Endodermal cell (in vitro differentiated cells): Measurements from ENCODE around the gene SEZ6L. TPM values are rescaled to one million over a fixed set of nuclear protein-coding genes. Genes with fewer than 3 reads are reported as not detected.

Source experiments
- DNase-seq: peaks from one replicate; pipeline ENCODE4 v3.0.0-alpha.2; 2017
- H3K27ac ChIP-seq: 2 replicates; pipeline ENCODE4 v1.5.1; 2013; ENCODE audit warnings: mild to moderate bottlenecking, low read depth, low read length, moderate library complexity
- H3K27me3 ChIP-seq: 2 replicates; pipeline ENCODE4 v1.6.1; 2013; ENCODE audit warnings: mild to moderate bottlenecking, low read length, moderate library complexity; ENCODE audit not compliant: insufficient read depth, control insufficient read depth, poor library complexity, severe bottlenecking
- H3K36me3 ChIP-seq: 2 replicates; pipeline ENCODE4 v1.7.0; 2013; ENCODE audit warnings: mild to moderate bottlenecking, low read length, moderate library complexity; ENCODE audit not compliant: control insufficient read depth, insufficient read depth
- H3K4me1 ChIP-seq: one replicate; pipeline ENCODE4 v1.7.0; 2013; ENCODE audit warnings: low read length; ENCODE audit not compliant: control insufficient read depth, insufficient read depth
- H3K4me3 ChIP-seq: 2 replicates; pipeline ENCODE4 v1.5.1; 2013; ENCODE audit warnings: mild to moderate bottlenecking, low read length, moderate library complexity
- H3K9ac ChIP-seq: 2 replicates; pipeline ENCODE4 v1.6.1; 2013; ENCODE audit warnings: mild to moderate bottlenecking, low read length, moderate library complexity; ENCODE audit not compliant: poor library complexity, severe bottlenecking; ENCODE audit errors: extremely low read depth
- H3K9me3 ChIP-seq: 2 replicates; pipeline ENCODE4 v1.6.1; 2013; ENCODE audit warnings: mild to moderate bottlenecking, low read length, moderate library complexity; ENCODE audit not compliant: control insufficient read depth
- H3K27ac Mint-ChIP-seq: 2 replicates; pipeline ENCODE4 v1.8.0; 2020; ENCODE audit warnings: mixed read lengths
- H3K27me3 Mint-ChIP-seq: 2 replicates; pipeline ENCODE4 v1.8.0; 2021; ENCODE audit warnings: mild to moderate bottlenecking, mixed read lengths; ENCODE audit not compliant: insufficient read depth
- H3K36me3 Mint-ChIP-seq: 2 replicates; pipeline ENCODE4 v1.8.0; 2020; ENCODE audit warnings: low read depth, mixed read lengths
- H3K4me1 Mint-ChIP-seq: 2 replicates; pipeline ENCODE4 v1.8.0; 2020; ENCODE audit warnings: mixed read lengths
- H3K4me3 Mint-ChIP-seq: 2 replicates; pipeline ENCODE4 v1.8.0; 2020; ENCODE audit warnings: mild to moderate bottlenecking, moderate library complexity, mixed read lengths
- H3K9me3 Mint-ChIP-seq: 2 replicates; pipeline ENCODE4 v1.8.0; 2020; ENCODE audit warnings: mild to moderate bottlenecking, mixed read lengths
- WGBS, 2 experiments: methylation state at CpG; one replicate each; pipeline versions ENCODE4 v1.1.5 to v1.1.7; 2013; ENCODE audit warnings: missing lambda C conversion rate in 2 of 2, mixed read lengths in 1 of 2; ENCODE audit not compliant: insufficient coverage in 1 of 2, insufficient read length in 1 of 2; 5-methylcytosine and 5-hydroxymethylcytosine counted together
- total RNA-seq, 2 donors: library from RNA; stranded (reverse); fragmentation: NEBNext Ultra II Directional in 1 of 2; extraction: Animal tissue kit (Norgen Biotek cat#: 25700) in 1 of 2; gene quantifications; 2 replicates in 1 of 2; 3 replicates in 1 of 2; pipeline ENCODE4 v1.2.1, GENCODE V29; 2021
- TF ChIP-seq, protein P1 (sequence below): fragments of 200-600 bp; sonication (generic); conservative IDR thresholded peaks from 2 replicates; pipeline ENCODE4 v1.5.0; 2021; ENCODE audit warnings: antibody characterized with exemption, mild to moderate bottlenecking

The SEZ6L gene
- total RNA-seq, 2 donors from 2014 or later, result 32.1 to 39.4 TPM

DNA sequence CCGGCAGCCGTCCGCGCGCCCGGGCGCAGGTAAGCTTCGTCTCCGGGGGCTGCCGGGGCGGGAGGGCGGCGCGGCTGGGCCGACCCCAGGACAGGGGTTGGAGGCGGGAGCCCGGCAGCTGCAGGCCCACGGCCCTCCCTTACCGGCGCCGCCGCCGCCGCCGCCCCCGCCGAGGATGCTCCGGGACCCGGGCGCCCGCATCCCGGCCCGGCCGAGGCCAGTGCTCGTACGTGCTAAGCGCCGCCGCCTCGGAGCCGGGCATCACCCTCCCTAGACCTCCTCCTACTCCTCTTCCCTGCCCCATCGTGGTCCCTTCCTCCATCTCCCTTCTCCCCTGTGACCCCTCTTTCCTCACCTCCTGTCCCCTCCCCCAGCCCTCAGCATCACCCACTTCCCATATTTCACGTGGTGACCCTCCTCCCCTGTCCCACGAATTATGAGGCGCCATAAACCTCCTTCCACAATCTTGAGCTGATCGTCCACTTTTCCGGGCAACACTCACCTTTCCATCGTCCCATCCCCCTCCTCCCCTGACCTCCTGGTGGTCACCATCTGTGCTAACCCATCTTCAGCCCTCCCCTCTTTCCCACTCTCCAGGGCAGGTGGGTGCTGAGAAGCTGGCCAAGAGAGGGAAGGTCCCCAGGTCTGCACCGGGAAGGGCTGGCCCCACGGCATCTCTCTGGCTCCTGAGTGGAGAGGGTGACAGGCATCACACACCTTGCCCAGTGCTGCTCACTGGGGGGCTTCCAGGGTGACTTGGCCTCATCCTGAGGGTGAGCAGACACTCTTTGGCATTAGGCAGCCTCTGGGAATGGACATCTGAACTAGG, 260.4 kb downstream of the SEZ6L start:
- Mint-ChIP-seq H3K4me3 (peak overlapping the region; percentile 79), H3K36me3 (peaks cover 11% of the 10 kb centered on the region), H3K27me3 (peaks cover 8% of the 10 kb centered on the region), H3K4me1 (peaks cover 20% of the 10 kb centered on the region), H3K9me3 (no peaks in the 10 kb centered on the region), H3K27ac (peak overlapping the region; percentile 26)
- H3K27me3 ChIP-seq, result no peaks in the 10 kb centered on the region
- DNase-seq, result no peak
- no peak overlapping the region for H3K27ac ChIP-seq
- H3K4me1 ChIP-seq, result no peaks in the 10 kb centered on the region
- peak overlapping the region; percentile 77 for H3K4me3 ChIP-seq
- TF ChIP-seq, protein P1, sequence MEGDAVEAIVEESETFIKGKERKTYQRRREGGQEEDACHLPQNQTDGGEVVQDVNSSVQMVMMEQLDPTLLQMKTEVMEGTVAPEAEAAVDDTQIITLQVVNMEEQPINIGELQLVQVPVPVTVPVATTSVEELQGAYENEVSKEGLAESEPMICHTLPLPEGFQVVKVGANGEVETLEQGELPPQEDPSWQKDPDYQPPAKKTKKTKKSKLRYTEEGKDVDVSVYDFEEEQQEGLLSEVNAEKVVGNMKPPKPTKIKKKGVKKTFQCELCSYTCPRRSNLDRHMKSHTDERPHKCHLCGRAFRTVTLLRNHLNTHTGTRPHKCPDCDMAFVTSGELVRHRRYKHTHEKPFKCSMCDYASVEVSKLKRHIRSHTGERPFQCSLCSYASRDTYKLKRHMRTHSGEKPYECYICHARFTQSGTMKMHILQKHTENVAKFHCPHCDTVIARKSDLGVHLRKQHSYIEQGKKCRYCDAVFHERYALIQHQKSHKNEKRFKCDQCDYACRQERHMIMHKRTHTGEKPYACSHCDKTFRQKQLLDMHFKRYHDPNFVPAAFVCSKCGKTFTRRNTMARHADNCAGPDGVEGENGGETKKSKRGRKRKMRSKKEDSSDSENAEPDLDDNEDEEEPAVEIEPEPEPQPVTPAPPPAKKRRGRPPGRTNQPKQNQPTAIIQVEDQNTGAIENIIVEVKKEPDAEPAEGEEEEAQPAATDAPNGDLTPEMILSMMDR, result peak; percentile 31
- peaks cover 5% of the 10 kb centered on the region for H3K36me3 ChIP-seq
- no peaks in the 10 kb centered on the region for H3K9me3 ChIP-seq
- 5 to 25% methylated on average over 5 to 50 of the region's 50 CpGs for WGBS, 2 experiments
- H3K9ac ChIP-seq, result peak overlapping the region; percentile 14

DNA sequence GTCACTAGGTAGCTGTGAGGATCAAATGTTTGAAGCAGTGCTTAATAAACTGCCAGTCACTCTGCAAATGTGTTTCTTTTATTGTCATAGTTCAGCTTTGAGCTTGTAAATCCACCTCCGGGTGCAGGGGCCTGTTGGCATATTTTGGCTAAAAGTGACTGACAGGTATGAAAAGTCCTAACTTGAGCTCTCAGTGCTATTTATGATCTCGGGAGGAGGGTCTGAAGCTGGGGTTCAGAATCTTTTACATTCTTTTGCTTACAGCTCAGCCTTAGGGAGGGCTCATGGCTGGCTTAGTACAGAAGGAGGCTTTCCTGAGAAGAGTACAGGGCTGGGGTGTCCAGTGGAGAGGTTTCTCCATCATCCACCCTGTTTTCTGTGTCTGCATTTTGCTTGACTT, 261.3 kb downstream of the SEZ6L start:
- H3K4me3 ChIP-seq, result peak overlapping the region; percentile 77
- Mint-ChIP-seq H3K27me3 (peaks cover 7% of the 10 kb centered on the region), H3K4me3 (peak overlapping the region; percentile 79), H3K4me1 (peaks cover 20% of the 10 kb centered on the region), H3K36me3 (peaks cover 11% of the 10 kb centered on the region), H3K9me3 (no peaks in the 10 kb centered on the region), H3K27ac (peak overlapping the region; percentile 13)
- no peak overlapping the region for H3K27ac ChIP-seq
- H3K36me3 ChIP-seq, result peaks cover 5% of the 10 kb centered on the region
- no peak for DNase-seq
- H3K4me1 ChIP-seq, result no peaks in the 10 kb centered on the region
- H3K9ac ChIP-seq, result no peak overlapping the region
- TF ChIP-seq, protein P1, result no peak
- H3K27me3 ChIP-seq, result no peaks in the 10 kb centered on the region
- no peaks in the 10 kb centered on the region for H3K9me3 ChIP-seq
- 86 to 87% methylated on average over 2 of the region's 2 CpGs for WGBS, 2 experiments

DNA sequence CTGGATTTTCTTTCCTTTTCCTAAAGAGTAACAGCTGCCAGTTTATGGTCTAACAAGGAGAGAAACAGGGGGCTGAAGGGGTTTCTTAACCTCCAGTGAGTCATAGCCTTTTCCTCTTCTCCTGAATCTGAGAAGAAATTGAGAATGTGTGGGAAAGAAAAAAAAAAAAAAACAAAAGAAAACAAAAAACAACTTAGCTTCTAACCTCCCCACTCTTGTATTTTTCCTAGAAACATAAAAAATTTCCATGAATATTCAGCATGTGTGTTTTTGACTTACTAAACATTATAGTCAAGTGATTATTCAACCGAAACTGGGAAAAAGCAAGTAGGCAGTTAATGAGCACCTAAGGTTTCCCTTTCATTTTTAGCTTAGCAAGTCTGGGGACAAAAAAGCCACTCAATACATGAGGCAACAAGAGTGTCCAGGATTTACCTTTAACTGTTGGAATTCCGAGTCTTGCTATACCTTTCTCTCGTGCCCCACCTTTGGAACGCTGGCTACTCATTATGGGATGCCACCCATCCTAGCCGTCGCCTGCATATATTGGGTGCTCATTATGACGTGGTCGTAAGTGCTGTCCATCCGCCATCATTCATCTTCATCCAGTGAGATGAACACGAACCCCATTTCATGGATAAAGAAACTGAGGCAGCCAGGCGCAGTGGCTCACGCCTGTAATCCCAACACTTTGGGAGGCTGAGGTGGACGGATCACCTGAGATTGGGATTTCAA, 262.2 kb downstream of the SEZ6L start:
- H3K4me1 Mint-ChIP-seq, result peaks cover 24% of the 10 kb centered on the region
- H3K27me3 Mint-ChIP-seq, result peaks cover 6% of the 10 kb centered on the region
- Histone ChIP-seq H3K4me1 (no peaks in the 10 kb centered on the region), H3K27me3 (no peaks in the 10 kb centered on the region), H3K4me3 (no peak overlapping the region), H3K27ac (no peak overlapping the region), H3K9ac (no peak overlapping the region), H3K36me3 (peaks cover 5% of the 10 kb centered on the region), H3K9me3 (no peaks in the 10 kb centered on the region)
- TF ChIP-seq, protein P1, result no peak
- no peak overlapping the region for H3K27ac Mint-ChIP-seq
- DNase-seq, result no peak
- H3K9me3 Mint-ChIP-seq, result no peaks in the 10 kb centered on the region
- no peak overlapping the region for H3K4me3 Mint-ChIP-seq
- 94 to 97% methylated on average over 11 to 13 of the region's 13 CpGs for WGBS, 2 experiments
- H3K36me3 Mint-ChIP-seq, result peaks cover 11% of the 10 kb centered on the region
